Panc1 (cell line): ENCODE measurements around the gene RAB11FIP3. TPM values are rescaled to one million over a fixed set of nuclear protein-coding genes. Genes with fewer than 3 reads are reported as not detected.

Experiments used
- ATAC-seq: fragments of 200-7000 bp; cut with Tn5 transposase; 2 replicates; pipeline ENCODE4 v1.9.1; 2020; ENCODE audit warnings: mild to moderate bottlenecking, moderate library complexity
- BruUV-seq: library from RNA; stranded (reverse); fragments of 400-500 nt; replicated peaks from 2 replicates; lab custom pipeline; 2021; lab: Mats Ljungman, UMichigan
- CTCF ChIA-PET: fragments of 300-600 bp; sonication (Branson Sonifier 250); formaldehyde crosslinking; loops from one replicate; lab custom pipeline; 2022; ENCODE audit warnings: antibody characterized with exemption; lab: Charles Lee
- POLR2A ChIA-PET: fragments of 300-600 bp; sonication (Branson Sonifier 250); formaldehyde crosslinking; loops from one replicate; lab custom pipeline; 2022; ENCODE audit warnings: antibody characterized with exemption; lab: Charles Lee
- DNase-seq: peaks from one replicate; pipeline ENCODE4 v3.0.0-alpha.2; 2010; ENCODE audit warnings: low read depth, low spot score
- H3K27ac ChIP-seq: 2 replicates; pipeline ENCODE4 v1.5.1; 2011; ENCODE audit warnings: mild to moderate bottlenecking, low read length, inconsistent platforms
- H3K27me3 ChIP-seq: fragments of 200-500 bp; sonication (Bioruptor generic); 2 replicates; pipeline ENCODE4 v1.6.0; 2014; ENCODE audit warnings: low read length, inconsistent platforms; ENCODE audit not compliant: control insufficient read depth, insufficient read depth
- H3K36me3 ChIP-seq: fragments of 200-500 bp; sonication (Bioruptor generic); 2 replicates; pipeline ENCODE4 v1.5.1; 2014; ENCODE audit warnings: inconsistent platforms, mild to moderate bottlenecking, low read length, moderate library complexity; ENCODE audit not compliant: control insufficient read depth, insufficient read depth
- H3K4me1 ChIP-seq: 2 replicates; pipeline ENCODE4 v1.5.1; 2011; ENCODE audit warnings: inconsistent platforms, mild to moderate bottlenecking, low read length, moderate library complexity; ENCODE audit not compliant: control insufficient read depth, insufficient read depth
- H3K4me3 ChIP-seq, 2 experiments: 2 replicates each; pipeline ENCODE4 v1.5.1; 2011 to 2012; ENCODE audit warnings: low read depth in 2 of 2, low read length in 2 of 2, mild to moderate bottlenecking in 2 of 2, inconsistent platforms in 1 of 2, moderate library complexity in 1 of 2
- H3K9me3 ChIP-seq: fragments of 200-500 bp; sonication (Bioruptor generic); 2 replicates; pipeline ENCODE4 v1.5.1; 2014; ENCODE audit warnings: low read depth, mild to moderate bottlenecking, inconsistent platforms, low read length, moderate library complexity; ENCODE audit not compliant: control insufficient read depth, insufficient read depth
- CTCF ChIP-seq: fragments of 450-650 bp; IDR thresholded peaks from 2 replicates; pipeline ENCODE4 v1.5.1; 2017; ENCODE audit warnings: mild to moderate bottlenecking
- POLR2AphosphoS5 ChIP-seq: IDR thresholded peaks from 2 replicates; pipeline ENCODE4 v1.6.1; 2012; ENCODE audit warnings: mild to moderate bottlenecking, low read depth, low read length, moderate library complexity
- REST ChIP-seq, 2 experiments: IDR thresholded peaks; 2 replicates each; pipeline ENCODE4 v1.6.1; 2011 to 2012; ENCODE audit warnings: low read depth in 2 of 2, control low read depth in 1 of 2, low read length in 1 of 2, mild to moderate bottlenecking in 1 of 2, moderate library complexity in 1 of 2; ENCODE audit not compliant: insufficient read depth in 1 of 2
- SIN3A ChIP-seq: IDR thresholded peaks from 2 replicates; pipeline ENCODE4 v1.6.1; 2012; ENCODE audit warnings: low read depth, mild to moderate bottlenecking, low read length, moderate library complexity, borderline replicate concordance; ENCODE audit not compliant: insufficient read depth
- TCF7L2 ChIP-seq: IDR thresholded peaks from 2 replicates; pipeline ENCODE4 v1.6.1; 2011; ENCODE audit warnings: mild to moderate bottlenecking, low read depth, low read length, inconsistent platforms
- in situ Hi-C: cut with HindIII; loops from 2 replicates; pipeline ENCODE4 v1.10.0; 2016; ENCODE audit warnings: low sequenced_read_pairs, low pct_unique_long_range_greater_than_20kb
- intact Hi-C: fragments of 100-400 bp; cut with micrococcal nuclease; formaldehyde crosslinking; loops from one replicate; pipeline ENCODE4 v1.10.0; 2022; ENCODE audit not compliant: unreplicated experiment
- total RNA-seq: library from RNA; stranded (reverse); gene quantifications from one replicate; pipeline ENCODE4 v1.2.1, GENCODE V29; 2021; ENCODE audit not compliant: unreplicated experiment

Gene RAB11FIP3
- total RNA-seq, 1 experiment from 2014 or later, result 57.3 TPM

GRCh38 chr16:397736-398332 lies 27.6 kb upstream of the RAB11FIP3 start:
- Histone ChIP-seq H3K27ac (peak overlapping the region; percentile 94), H3K27me3 (no peaks in the 10 kb centered on the region), H3K4me3 (peak overlapping the region; percentile 49 to 52), H3K4me1 (peaks cover 34% of the 10 kb centered on the region), H3K36me3 (no peaks in the 10 kb centered on the region), H3K9me3 (no peaks in the 10 kb centered on the region)
- ChIA-PET POLR2A (no interaction called here), CTCF (interaction anchor here (0.6 kb wide), 1 partner anchor 12 kb away, joined by 9 read pairs; no protein-coding TSS in a partner anchor)
- in situ Hi-C loops, result no loop called here
- BruUV-seq, result no TSS peak
- intact Hi-C loops, result no loop called here
- TF ChIP-seq REST (IDR thresholded peaks at IDR 0.05; ENCODE audit: insufficient read depth in 1 of 2, low read depth in 2 of 2, low read length in 1 of 2), result no peak
- TF ChIP-seq POLR2AphosphoS5, result peak; percentile 66
- TF ChIP-seq CTCF, result peak; percentile 38
- TF ChIP-seq SIN3A, result no peak
- TF ChIP-seq TCF7L2, result no peak
- ATAC-seq (peak; percentile 39), DNase-seq (no peak)

- Histone ChIP-seq H3K4me3 (peak overlapping the region; percentile 49 to 52), H3K36me3 (no peaks in the 10 kb centered on the region), H3K27ac (peak overlapping the region; percentile 94), H3K27me3 (no peaks in the 10 kb centered on the region), H3K9me3 (no peaks in the 10 kb centered on the region), H3K4me1 (peaks cover 37% of the 10 kb centered on the region)
- CTCF ChIA-PET, result interaction anchor here (0.6 kb wide), 1 partner anchor 13 kb away, joined by 9 read pairs; no protein-coding TSS in a partner anchor
- ATAC-seq (peak; percentile 4; the same call in 1 of the 2 replicates), DNase-seq (no peak)
- intact Hi-C loops, result no loop called here
- in situ Hi-C loops, result no loop called here
- BruUV-seq, result no TSS peak
- POLR2A ChIA-PET, result no interaction called here
- TF ChIP-seq CTCF (peak; percentile 19; the same call in 1 of the 2 replicates), POLR2AphosphoS5 (peak; percentile 62), SIN3A (no peak), REST (IDR thresholded peaks at IDR 0.05; ENCODE audit: insufficient read depth in 1 of 2, low read depth in 2 of 2, low read length in 1 of 2) (no peak)
These were observed 26.7 kb upstream of the RAB11FIP3 start for GRCh38 chr16:398561-399339.
